MCF 10A (cell line): ENCODE data around the gene C17orf100. TPM values are rescaled to one million over a fixed set of nuclear protein-coding genes. Genes with fewer than 3 reads are reported as not detected.
"Not testable (repeated sequence)": the region's sequence is repeated elsewhere in the genome, so short reads cannot be mapped to it uniquely, and the experiment has no call there.

ENCODE experiments used
- BruUV-seq: library from RNA; stranded (reverse); fragments of 400-500 nt; replicated peaks from 2 replicates; lab custom pipeline; 2021; lab: Mats Ljungman, UMichigan
- CTCF ChIA-PET: fragments of 300-600 bp; sonication (Branson Sonifier 250); formaldehyde crosslinking; extraction: SDS; loops from one replicate; lab custom pipeline; 2021; ENCODE audit warnings: antibody characterized with exemption, inconsistent platforms; lab: Yijun Ruan, JAX
- POLR2A ChIA-PET: fragments of 300-600, 350-650 bp; sonication (Branson Sonifier 250); formaldehyde crosslinking; extraction: SDS; loops from one replicate; lab custom pipeline; 2020; ENCODE audit warnings: antibody characterized with exemption, inconsistent platforms; lab: Yijun Ruan, JAX
- DNase-seq: peaks from one replicate; pipeline ENCODE4 v3.0.0-alpha.2; 2018; ENCODE audit not compliant: unreplicated experiment
- H3K27ac Mint-ChIP-seq: one replicate; pipeline ENCODE4 v1.8.0; 2022; ENCODE audit warnings: mild to moderate bottlenecking, low read depth, mixed read lengths; ENCODE audit not compliant: unreplicated experiment
- H3K27me3 Mint-ChIP-seq: one replicate; pipeline ENCODE4 v1.8.0; 2022; ENCODE audit warnings: mixed read lengths; ENCODE audit not compliant: insufficient read depth, unreplicated experiment
- H3K36me3 Mint-ChIP-seq: one replicate; pipeline ENCODE4 v1.8.0; 2022; ENCODE audit warnings: mild to moderate bottlenecking, moderate library complexity, mixed read lengths; ENCODE audit not compliant: insufficient read depth, unreplicated experiment
- H3K4me1 Mint-ChIP-seq: one replicate; pipeline ENCODE4 v1.8.0; 2022; ENCODE audit warnings: mixed read lengths; ENCODE audit not compliant: insufficient read depth, unreplicated experiment
- H3K4me3 Mint-ChIP-seq: one replicate; pipeline ENCODE4 v1.8.0; 2022; ENCODE audit warnings: mild to moderate bottlenecking, moderate library complexity, mixed read lengths; ENCODE audit not compliant: unreplicated experiment
- H3K9me3 Mint-ChIP-seq: one replicate; pipeline ENCODE4 v1.8.0; 2022; ENCODE audit warnings: mixed read lengths; ENCODE audit not compliant: unreplicated experiment
- intact Hi-C: fragments of 100-400 bp; cut with micrococcal nuclease; formaldehyde crosslinking; loops from 2 replicates; pipeline ENCODE4 v1.14.1; 2022
- total RNA-seq: library from RNA; stranded (reverse); gene quantifications from 2 replicates; pipeline ENCODE4 v1.2.3, GENCODE V29; 2022
- TF ChIP-seq, protein P1 (sequence below): fragments of 200-600 bp; IDR thresholded peaks from one replicate; pipeline ENCODE4 v1.8.0; 2022; ENCODE audit warnings: antibody characterized with exemption, mild to moderate bottlenecking; ENCODE audit not compliant: unreplicated experiment

The C17orf100 gene
- total RNA-seq, 1 experiment from 2014 or later: 1.4 TPM

GRCh38 chr17:6660101-6660500 is 8.5 kb downstream of the C17orf100 start:
- H3K27me3 Mint-ChIP-seq: peaks cover 26% of the 10 kb centered on the region

DNA sequence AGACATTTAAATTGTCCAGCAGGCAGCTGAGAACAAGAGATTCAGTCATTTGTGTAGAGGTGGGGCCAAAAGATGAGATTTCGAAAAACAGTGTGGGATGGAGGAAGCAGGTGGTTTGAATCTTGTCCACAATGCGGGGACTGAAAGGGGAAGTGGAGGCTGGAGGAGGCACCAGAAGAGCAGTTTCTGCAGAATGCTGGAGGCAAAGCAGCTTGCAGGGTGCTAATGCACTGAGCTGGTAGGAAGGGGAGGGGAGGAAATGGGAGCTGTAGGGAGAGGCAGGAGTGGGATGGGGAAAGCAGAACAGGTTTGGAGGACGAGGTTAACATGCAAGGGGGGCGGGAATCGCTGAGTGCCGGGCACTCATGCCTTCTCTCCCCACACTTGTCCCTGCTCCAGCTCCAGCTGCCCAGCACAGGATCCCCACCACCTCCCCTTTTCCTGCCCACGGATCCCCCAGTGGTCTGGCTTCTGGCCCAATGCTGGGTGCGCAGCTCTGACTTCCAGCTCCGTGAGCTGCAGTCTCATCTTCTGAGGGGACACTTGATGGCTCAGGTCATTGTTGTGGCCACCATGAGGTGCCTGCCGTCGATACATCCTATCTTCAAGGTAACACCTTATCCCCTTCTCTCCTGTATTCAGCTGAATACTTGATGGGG is 9.4 kb downstream of the C17orf100 start:
- Mint-ChIP-seq H3K9me3 (no peaks in the 10 kb centered on the region), H3K4me1 (peaks cover 10% of the 10 kb centered on the region), H3K36me3 (no peaks in the 10 kb centered on the region), H3K27ac (no peak overlapping the region), H3K27me3 (peaks cover 23% of the 10 kb centered on the region), H3K4me3 (no peak overlapping the region)
- BruUV-seq: no TSS peak
- ChIA-PET POLR2A (interaction anchor here (1.0 kb wide), 1 partner anchor 10 kb away, joined by 3 read pairs; no protein-coding TSS in a partner anchor), CTCF (interaction anchor here (0.7 kb wide), 1 partner anchor 360 kb away, joined by 3 read pairs; no protein-coding TSS in a partner anchor)
- no peak for DNase-seq
- TF ChIP-seq, protein P1, sequence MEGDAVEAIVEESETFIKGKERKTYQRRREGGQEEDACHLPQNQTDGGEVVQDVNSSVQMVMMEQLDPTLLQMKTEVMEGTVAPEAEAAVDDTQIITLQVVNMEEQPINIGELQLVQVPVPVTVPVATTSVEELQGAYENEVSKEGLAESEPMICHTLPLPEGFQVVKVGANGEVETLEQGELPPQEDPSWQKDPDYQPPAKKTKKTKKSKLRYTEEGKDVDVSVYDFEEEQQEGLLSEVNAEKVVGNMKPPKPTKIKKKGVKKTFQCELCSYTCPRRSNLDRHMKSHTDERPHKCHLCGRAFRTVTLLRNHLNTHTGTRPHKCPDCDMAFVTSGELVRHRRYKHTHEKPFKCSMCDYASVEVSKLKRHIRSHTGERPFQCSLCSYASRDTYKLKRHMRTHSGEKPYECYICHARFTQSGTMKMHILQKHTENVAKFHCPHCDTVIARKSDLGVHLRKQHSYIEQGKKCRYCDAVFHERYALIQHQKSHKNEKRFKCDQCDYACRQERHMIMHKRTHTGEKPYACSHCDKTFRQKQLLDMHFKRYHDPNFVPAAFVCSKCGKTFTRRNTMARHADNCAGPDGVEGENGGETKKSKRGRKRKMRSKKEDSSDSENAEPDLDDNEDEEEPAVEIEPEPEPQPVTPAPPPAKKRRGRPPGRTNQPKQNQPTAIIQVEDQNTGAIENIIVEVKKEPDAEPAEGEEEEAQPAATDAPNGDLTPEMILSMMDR: no peak
- intact Hi-C loops: no loop called here

More at GRCh38 chr17:6660101-6660500, 8.5 kb downstream of the C17orf100 start:
- TF ChIP-seq, protein P1: no peak
- Mint-ChIP-seq H3K4me3 (no peak overlapping the region), H3K27ac (no peak overlapping the region), H3K4me1 (peaks cover 18% of the 10 kb centered on the region), H3K9me3 (no peaks in the 10 kb centered on the region), H3K36me3 (no peaks in the 10 kb centered on the region)
- CTCF ChIA-PET: interaction anchor here (0.7 kb wide), 1 partner anchor 207 kb away, joined by 3 read pairs; no protein-coding TSS in a partner anchor
- DNase-seq: no peak
- intact Hi-C loops: no loop called here
- POLR2A ChIA-PET: no interaction called here
- BruUV-seq: no TSS peak

DNA sequence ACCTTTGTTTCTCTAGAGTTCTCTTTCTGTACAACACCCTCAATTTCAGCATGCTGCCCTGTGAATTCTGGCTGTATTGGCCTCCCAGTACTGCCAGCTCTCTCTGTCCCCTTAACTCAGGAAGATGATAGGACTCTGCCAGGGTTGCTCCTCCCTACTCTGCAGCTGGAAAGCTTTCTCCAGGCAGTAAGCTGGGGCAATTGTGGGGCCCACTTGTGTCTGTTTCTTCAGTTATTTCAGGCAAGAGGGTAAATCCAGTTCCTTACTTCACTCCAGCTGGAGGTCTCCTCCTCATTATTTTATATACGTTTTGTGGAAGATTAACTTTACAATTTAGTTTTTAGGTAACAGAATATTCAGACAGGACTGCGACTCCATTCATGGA is 9.9 kb downstream of the C17orf100 start:
- Mint-ChIP-seq H3K4me3 (no peak overlapping the region), H3K9me3 (no peaks in the 10 kb centered on the region), H3K27me3 (peaks cover 20% of the 10 kb centered on the region), H3K4me1 (peaks cover 14% of the 10 kb centered on the region), H3K36me3 (no peaks in the 10 kb centered on the region), H3K27ac (no peak overlapping the region)
- BruUV-seq: no TSS peak
- no peak for DNase-seq
- intact Hi-C loops: no loop called here
- CTCF ChIA-PET: interaction anchor here (0.7 kb wide), 1 partner anchor 360 kb away, joined by 3 read pairs; no protein-coding TSS in a partner anchor
- POLR2A ChIA-PET: interaction anchor here (1.0 kb wide), 1 partner anchor 10 kb away, joined by 3 read pairs; no protein-coding TSS in a partner anchor
- TF ChIP-seq, protein P1: no peak

DNA sequence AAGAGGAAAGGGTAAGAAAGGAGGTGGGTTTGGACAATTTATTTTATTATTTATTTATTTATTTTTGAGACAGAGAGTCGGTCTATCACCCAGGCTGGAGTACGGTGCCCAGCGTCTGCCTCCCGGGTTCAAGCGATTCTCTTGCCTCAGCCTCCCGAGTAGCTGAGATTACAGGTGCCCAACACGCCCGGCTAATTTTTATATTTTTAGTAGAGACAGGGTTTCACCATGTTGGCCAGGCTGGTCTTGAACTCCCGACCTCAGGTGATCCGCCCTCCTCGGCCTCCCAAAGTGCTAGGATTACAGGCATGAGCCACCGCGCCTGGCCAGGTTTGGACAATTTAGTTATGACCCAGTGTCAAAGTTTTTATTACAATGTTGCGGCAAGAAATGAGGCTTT is 11.6 kb downstream of the C17orf100 start:
- Mint-ChIP-seq H3K27me3 (peaks cover 20% of the 10 kb centered on the region), H3K4me1 (peaks cover 20% of the 10 kb centered on the region)
- H3K9me3 Mint-ChIP-seq, H3K27ac Mint-ChIP-seq, BruUV-seq, intact Hi-C loops, DNase-seq, H3K36me3 Mint-ChIP-seq, H3K4me3 Mint-ChIP-seq: not testable (repeated sequence)
- POLR2A ChIA-PET: interaction anchor here (0.7 kb wide), 1 partner anchor 12 kb away, joined by 5 read pairs; no protein-coding TSS in a partner anchor
- CTCF ChIA-PET: interaction anchor here (0.7 to 1.0 kb wide), 2 partner anchors 173 to 356 kb away, joined by 3 to 6 read pairs; no protein-coding TSS in a partner anchor
